G401 (cell line): Measurements from ENCODE around the gene RPS6KA3. TPM values are rescaled to one million over a fixed set of nuclear protein-coding genes. Genes with fewer than 3 reads are reported as not detected.
"Not testable (repeated sequence)": the region's sequence is repeated elsewhere in the genome, so short reads cannot be mapped to it uniquely, and the experiment has no call there.

ENCODE experiments used
- DNase-seq: peaks from one replicate; pipeline ENCODE4 v3.0.0-alpha.2; 2015; ENCODE audit warnings: low spot score
- in situ Hi-C: cut with HindIII; loops from 2 replicates; pipeline ENCODE4 v1.10.0; 2016; ENCODE audit warnings: low sequenced_read_pairs, mixed read lengths
- total RNA-seq: library from RNA; depleted of rRNA; stranded (reverse); fragments of >200 nt; shearing (Covaris generic); gene quantifications from 2 replicates; pipeline ENCODE4 v1.2.3, GENCODE V29; 2014

Gene RPS6KA3
- total RNA-seq, 1 experiment from 2014 or later: 15.4 TPM

GRCh38 chrX:20267607-20267930 lies 860 bp upstream of the RPS6KA3 start:
- in situ Hi-C loops: no loop called here
- no peak for DNase-seq

- DNase-seq: peak; percentile 33
- in situ Hi-C loops: no loop called here
These were observed 705 bp downstream of the RPS6KA3 start for GRCh38 chrX:20265726-20266681.

DNA sequence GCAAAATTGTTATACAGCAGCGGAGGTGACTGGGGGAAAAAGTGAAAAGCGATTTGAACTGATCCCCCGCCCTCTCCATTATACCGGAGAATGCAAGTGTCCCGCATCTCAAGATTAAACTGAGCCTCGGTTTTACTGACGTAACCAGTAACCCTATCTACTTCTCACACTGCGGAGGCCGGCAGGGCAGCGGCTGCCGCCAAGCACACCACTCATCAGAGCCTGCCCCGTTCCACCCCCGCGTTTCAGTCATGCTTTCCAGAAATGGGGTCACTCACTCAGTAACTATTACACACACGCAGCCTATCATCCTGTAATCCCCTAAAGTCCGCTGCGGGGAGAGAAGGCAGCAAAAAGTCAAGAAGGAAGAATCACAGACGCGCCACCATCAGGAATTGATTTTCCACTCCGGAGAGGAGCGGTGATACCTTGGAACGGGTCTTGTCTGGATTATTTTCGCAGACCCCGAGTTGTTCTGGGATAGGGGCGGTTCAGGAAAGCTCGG lies 1.4 kb downstream of the RPS6KA3 start:
- DNase-seq: peak; percentile 61
- in situ Hi-C loops: no loop called here

GRCh38 chrX:20263474-20263873 lies 3.2 kb downstream of the RPS6KA3 start:
- no peak for DNase-seq
- in situ Hi-C loops: no loop called here

- DNase-seq: no peak
- in situ Hi-C loops: no loop called here
These were observed 5.8 kb downstream of the RPS6KA3 start for GRCh38 chrX:20260885-20261284.

- in situ Hi-C loops: no loop called here
- DNase-seq: no peak
These were observed 11.9 kb downstream of the RPS6KA3 start for GRCh38 chrX:20254712-20255299.

DNA sequence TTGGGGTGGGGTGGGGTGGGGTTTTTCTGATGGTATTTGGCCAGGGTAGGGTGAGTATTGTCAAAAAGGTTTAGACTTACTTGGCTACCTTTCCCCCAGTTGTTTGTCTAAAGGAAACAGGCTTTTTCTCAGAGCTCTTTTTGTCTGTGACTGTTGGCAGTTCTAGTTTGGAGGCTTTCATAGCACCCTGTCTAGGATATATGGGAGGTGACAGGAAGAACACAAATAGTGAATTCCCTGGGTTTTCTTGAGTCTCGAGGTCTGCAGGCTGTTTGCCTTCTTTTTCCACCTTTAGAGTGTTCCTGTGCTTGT lies 13.5 kb downstream of the RPS6KA3 start:
- DNase-seq: no peak
- in situ Hi-C loops: no loop called here

- in situ Hi-C loops: no loop called here
- DNase-seq: no peak
These were observed 14.1 kb downstream of the RPS6KA3 start for GRCh38 chrX:20252381-20253231.

DNA sequence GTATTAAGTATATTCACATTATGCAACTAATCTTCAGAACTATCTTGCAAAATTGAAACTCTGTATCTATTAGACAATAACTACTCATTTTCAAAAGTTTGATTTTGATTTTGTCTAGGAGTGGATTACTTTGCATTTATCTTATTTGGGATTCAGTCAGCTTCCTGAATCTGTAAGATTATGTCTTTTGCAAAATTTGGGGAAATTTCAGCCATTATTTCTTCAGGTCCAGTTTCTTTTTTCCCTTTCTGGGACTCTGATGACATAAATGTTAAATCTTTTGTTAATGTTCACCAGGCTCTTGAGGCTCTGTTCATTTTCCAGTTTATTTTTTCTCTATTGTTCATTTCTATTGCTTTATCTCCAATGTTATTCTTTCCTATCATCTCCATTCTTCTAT lies 15.0 kb downstream of the RPS6KA3 start:
- no peak for DNase-seq
- in situ Hi-C loops: no loop called here

DNA sequence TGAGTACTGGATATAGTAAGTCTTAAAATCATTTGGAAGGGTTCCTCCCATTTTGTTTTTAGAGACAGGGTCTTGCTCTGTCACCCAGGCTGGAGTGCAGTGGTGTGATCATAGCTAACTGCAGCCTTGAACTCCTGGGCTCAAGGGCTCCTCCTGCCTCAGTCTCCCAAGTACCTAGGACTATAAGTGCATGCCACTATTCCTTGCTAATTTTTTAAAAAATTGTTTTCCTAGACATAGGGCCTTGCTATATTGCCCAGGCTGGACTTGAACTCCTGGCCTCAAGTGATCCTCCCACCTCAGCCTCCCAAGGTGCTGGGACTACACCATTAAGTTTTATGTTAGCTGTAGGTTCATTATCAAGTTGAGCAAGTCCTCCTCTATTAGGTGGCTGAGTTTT lies 16.6 kb downstream of the RPS6KA3 start:
- DNase-seq, in situ Hi-C loops: not testable (repeated sequence)

GRCh38 chrX:20248592-20249192 lies 18.0 kb downstream of the RPS6KA3 start:
- in situ Hi-C loops: no loop called here

GRCh38 chrX:20244931-20245330 lies 21.8 kb downstream of the RPS6KA3 start:
- DNase-seq: no peak
- in situ Hi-C loops: no loop called here

More at GRCh38 chrX:20248592-20249192, 18.0 kb downstream of the RPS6KA3 start:
- no peak for DNase-seq

GRCh38 chrX:20240201-20240600 lies 26.5 kb downstream of the RPS6KA3 start:
- in situ Hi-C loops: no loop called here
- DNase-seq: no peak

DNA sequence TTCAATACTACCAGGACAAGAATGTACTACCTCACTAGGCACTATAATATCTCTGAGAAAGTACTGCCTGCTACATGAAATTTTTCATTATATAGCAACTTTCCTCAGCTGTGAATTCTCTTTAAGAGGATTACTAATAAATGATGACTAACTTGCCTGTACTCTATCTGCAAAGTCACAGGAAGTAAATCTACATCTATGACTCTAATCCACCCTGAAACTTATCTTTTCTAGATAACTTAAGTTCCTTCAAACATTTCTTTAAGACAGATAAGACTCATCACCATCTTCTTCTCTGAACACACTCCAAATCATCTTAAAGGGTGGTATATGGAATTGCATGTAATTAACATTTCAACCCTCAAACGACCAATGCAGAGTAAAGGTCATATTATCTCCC lies 28.8 kb downstream of the RPS6KA3 start:
- in situ Hi-C loops: no loop called here
- DNase-seq: no peak

GRCh38 chrX:20235755-20236154 lies 31.0 kb downstream of the RPS6KA3 start:
- DNase-seq: no peak
- in situ Hi-C loops: no loop called here

DNA sequence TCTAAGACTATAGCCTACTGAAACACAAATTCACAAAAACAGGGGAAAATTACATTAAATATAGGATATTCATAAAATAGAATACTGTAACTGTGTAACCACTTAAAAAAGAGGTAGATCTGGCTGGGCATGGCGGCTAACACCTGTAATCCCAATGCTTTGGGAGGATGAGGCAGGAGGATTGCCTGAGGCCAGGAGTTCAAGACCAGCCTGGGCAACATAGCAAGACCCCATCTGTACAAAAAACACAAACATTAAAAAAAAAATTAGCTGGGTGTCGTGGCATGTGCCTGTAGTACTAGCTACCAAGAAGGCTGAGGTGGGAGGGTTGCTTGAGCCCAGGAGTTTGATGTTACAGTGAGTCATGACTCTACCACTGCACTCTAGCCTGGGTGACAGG lies 33.4 kb downstream of the RPS6KA3 start:
- in situ Hi-C loops: no loop called here

DNA sequence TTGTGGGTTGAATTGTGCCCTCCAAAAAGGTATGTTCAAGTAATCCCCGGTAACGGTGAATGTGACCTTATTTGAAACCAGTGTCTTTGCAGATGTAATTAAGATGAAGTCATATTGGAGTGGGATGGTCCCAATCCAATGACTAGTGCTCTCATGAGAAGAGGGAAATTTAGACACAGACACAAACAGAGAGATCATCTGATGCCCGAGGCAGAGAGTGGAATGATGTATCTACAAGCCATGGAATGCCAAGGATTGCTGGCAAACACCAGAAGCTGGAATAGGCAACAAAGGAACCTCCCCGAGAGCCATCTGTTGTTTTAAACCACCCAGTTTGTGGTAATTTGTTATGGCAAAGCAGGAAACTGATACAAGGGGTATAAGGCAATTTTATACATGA lies 35.1 kb downstream of the RPS6KA3 start:
- peak; percentile 90 for DNase-seq
- in situ Hi-C loops: no loop called here

More for the DNA sequence above, 33.4 kb downstream of the RPS6KA3 start:
- no peak for DNase-seq

DNA sequence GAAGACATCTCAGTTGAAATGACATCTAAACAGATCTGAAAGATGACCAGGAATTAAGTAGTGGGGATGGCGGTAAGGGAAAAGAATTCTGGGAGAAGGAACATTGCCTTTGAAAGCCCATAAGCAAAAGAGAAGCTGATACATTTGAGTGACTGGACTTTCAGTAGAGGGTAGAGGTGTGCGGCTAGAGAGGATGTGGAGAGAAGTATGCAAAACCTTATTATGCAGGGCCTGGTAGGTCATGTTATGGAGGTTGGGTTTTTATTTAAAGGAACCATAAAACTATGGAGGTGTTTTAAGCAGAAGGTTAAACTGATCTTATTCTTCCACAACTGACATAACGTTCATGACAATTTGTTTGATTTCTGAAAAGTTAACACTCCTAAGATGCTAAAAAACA lies 36.3 kb downstream of the RPS6KA3 start:
- in situ Hi-C loops: no loop called here

GRCh38 chrX:20229155-20229554 lies 37.6 kb downstream of the RPS6KA3 start:
- DNase-seq: no peak
- in situ Hi-C loops: no loop called here

More for the DNA sequence above, 36.3 kb downstream of the RPS6KA3 start:
- no peak for DNase-seq
